Keratinocyte (primary cell): ENCODE measurements around the gene EMP2. TPM values are rescaled to one million over a fixed set of nuclear protein-coding genes. Genes with fewer than 3 reads are reported as not detected.
"Not testable (repeated sequence)": the region's sequence is repeated elsewhere in the genome, so short reads cannot be mapped to it uniquely, and the experiment has no call there.

ENCODE experiments used
- DNase-seq: peaks from one replicate; pipeline ENCODE4 v3.0.0-alpha.2; 2011; ENCODE audit warnings: low read depth, missing footprints, low spot score
- FAIRE-seq: peaks from 2 replicates; lab custom pipeline; 2011; peaks lifted over from hg19 to GRCh38; lab: Jason Lieb, UNC
- H2AFZ ChIP-seq: 2 replicates; pipeline ENCODE4 v1.6.0; 2012; ENCODE audit warnings: low read length, control low read depth, inconsistent platforms; ENCODE audit not compliant: control insufficient read depth
- H3K27ac ChIP-seq: 2 replicates; pipeline ENCODE4 v1.5.1; 2011; ENCODE audit warnings: low read length; ENCODE audit not compliant: control insufficient read depth, insufficient read depth
- H3K27me3 ChIP-seq: 3 replicates; pipeline ENCODE4 v1.6.0; 2011; ENCODE audit warnings: low read length; ENCODE audit not compliant: control insufficient read depth, insufficient read depth; ENCODE audit errors: extremely low read depth
- H3K36me3 ChIP-seq, 2 experiments: 2 replicates in 1 of 2; 3 replicates in 1 of 2; pipeline ENCODE4 v1.5.1; 2011; ENCODE audit warnings: low read length in 2 of 2, mild to moderate bottlenecking in 1 of 2; ENCODE audit not compliant: control insufficient read depth in 2 of 2, insufficient read depth in 2 of 2; ENCODE audit errors: extremely low read depth in 1 of 2
- H3K4me1 ChIP-seq: 3 replicates; pipeline ENCODE4 v1.5.1; 2011; ENCODE audit warnings: low read length; ENCODE audit not compliant: control insufficient read depth, insufficient read depth; ENCODE audit errors: extremely low read depth
- H3K4me2 ChIP-seq: 3 replicates; pipeline ENCODE4 v1.6.0; 2011; ENCODE audit warnings: low read depth, low read length; ENCODE audit not compliant: control insufficient read depth, insufficient read depth; ENCODE audit errors: extremely low read depth
- H3K4me3 ChIP-seq, 3 experiments: fragments of 200-600 bp in 1 of 3; sonication (generic) in 1 of 3; 2 replicates in 2 of 3; 3 replicates in 1 of 3; pipeline ENCODE4 v1.5.1; 2011 to 2016; ENCODE audit warnings: low read length in 3 of 3, mild to moderate bottlenecking in 3 of 3, control low read depth in 2 of 3, inconsistent platforms in 1 of 3, low read depth in 1 of 3, mixed read lengths in 1 of 3, mixed run types in 1 of 3, moderate library complexity in 1 of 3; ENCODE audit not compliant: control insufficient read depth in 2 of 3, insufficient read depth in 2 of 3; ENCODE audit errors: extremely low read depth in 1 of 3
- H3K79me2 ChIP-seq: 2 replicates; pipeline ENCODE4 v1.6.0; 2012; ENCODE audit warnings: low read length; ENCODE audit not compliant: control insufficient read depth, insufficient read depth
- H3K9ac ChIP-seq: 3 replicates; pipeline ENCODE4 v1.6.0; 2011; ENCODE audit warnings: low read length; ENCODE audit not compliant: control insufficient read depth, insufficient read depth; ENCODE audit errors: extremely low read depth
- H3K9me1 ChIP-seq: 3 replicates; pipeline ENCODE4 v1.6.0; 2011; ENCODE audit warnings: low read length; ENCODE audit not compliant: control insufficient read depth, insufficient read depth; ENCODE audit errors: extremely low read depth
- H3K9me3 ChIP-seq: 2 replicates; pipeline ENCODE4 v1.5.1; 2012; ENCODE audit warnings: low read depth, low read length; ENCODE audit not compliant: control insufficient read depth
- H4K20me1 ChIP-seq: 3 replicates; pipeline ENCODE4 v1.6.0; 2011; ENCODE audit warnings: low read length; ENCODE audit not compliant: control insufficient read depth, insufficient read depth; ENCODE audit errors: extremely low read depth
- CTCF ChIP-seq, 3 experiments: IDR thresholded peaks in 1 of 3; conservative IDR thresholded peaks in 1 of 3; optimal IDR thresholded peaks in 1 of 3; 2 replicates in 2 of 3; 3 replicates in 1 of 3; pipeline versions ENCODE3 to v1.5.1; 2011; ENCODE audit warnings: low read length in 3 of 3, mild to moderate bottlenecking in 3 of 3, moderate library complexity in 2 of 3, control low read depth in 1 of 3, inconsistent platforms in 1 of 3; ENCODE audit not compliant: insufficient read depth in 2 of 3; ENCODE audit errors: extremely low read depth in 1 of 3
- EZH2 ChIP-seq: IDR thresholded peaks from one replicate; pipeline ENCODE4 v1.6.1; 2012; ENCODE audit warnings: inconsistent platforms, mild to moderate bottlenecking, low read length, moderate library complexity
- dilution Hi-C: fragments of 300-500 bp; cut with MboI; formaldehyde crosslinking; loops from one replicate; pipeline ENCODE4 v1.7.0; 2020; ENCODE audit warnings: low sequenced_read_pairs; ENCODE audit not compliant: extremely low pct_ligation_motif_present
- polyA plus RNA-seq, 5 experiments: library from polyadenylated mRNA; depleted of rRNA in 3 of 5; stranded (reverse) in 3 of 5; stranded (forward) in 1 of 5; unstranded in 1 of 5; fragments of >200 nt; gene quantifications; 1 replicate in 1 of 5; 2 replicates in 3 of 5; 3 replicates in 1 of 5; pipeline versions ENCODE4 v1.2.1 to v1.2.3, GENCODE V29; 2011 to 2012; ENCODE audit warnings: missing spikeins in 2 of 5, low read depth in 1 of 5, low replicate concordance in 1 of 5

The EMP2 gene
- polyA plus RNA-seq, 1 donor (not counting 4 experiments of a cell fraction or from before 2014, with no cell fraction given) = 19.1 TPM

GRCh38 chr16:10534748-10535147, 45.6 kb downstream of the EMP2 start:
- Histone ChIP-seq H2AFZ (no peak overlapping the region), H3K9me3 (no peaks in the 10 kb centered on the region), H4K20me1 (no peaks in the 10 kb centered on the region), H3K4me1 (peaks cover 10% of the 10 kb centered on the region), H3K9me1 (no peaks in the 10 kb centered on the region), H3K36me3 (peaks cover 0 to 15% of the 10 kb centered on the region in 2 experiments), H3K4me3 (no peak overlapping the region), H3K27me3 (no peaks in the 10 kb centered on the region), H3K4me2 (no peak overlapping the region), H3K79me2 (no peaks in the 10 kb centered on the region), H3K27ac (no peak overlapping the region), H3K9ac (no peak overlapping the region)
- TF ChIP-seq CTCF (optimal IDR thresholded peaks at IDR 0.05 in 1 of 3, IDR thresholded peaks at IDR 0.05 in 1 of 3, conservative IDR thresholded peaks at IDR 0.05 in 1 of 3; ENCODE audit: extremely low read depth in 1 of 3, insufficient read depth in 2 of 3, low read length in 3 of 3) = no peak
- no peak for TF ChIP-seq EZH2
- no peak for DNase-seq
- dilution Hi-C loops = no loop called here
- no peak for FAIRE-seq

DNA sequence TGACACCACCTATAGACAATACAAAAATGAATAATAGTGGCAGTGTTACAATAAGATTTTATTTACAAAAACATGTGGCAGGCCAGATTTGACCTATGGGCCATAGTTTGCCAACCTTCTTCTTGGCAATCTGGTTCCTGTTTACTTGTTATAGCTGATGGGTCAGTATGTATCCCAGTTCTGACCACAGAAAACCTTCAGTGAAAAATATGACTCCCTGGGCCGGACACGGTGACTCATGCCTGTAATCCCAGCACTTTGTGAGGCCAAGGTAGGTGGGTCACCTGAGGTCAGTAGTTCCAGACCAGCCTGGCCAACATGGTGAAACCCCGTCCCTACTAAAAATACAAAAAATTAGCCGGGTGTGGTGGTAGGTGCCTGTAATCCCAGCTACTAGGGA, 46.8 kb downstream of the EMP2 start:
- H3K9me3 ChIP-seq, dilution Hi-C loops, H3K9ac ChIP-seq, H3K79me2 ChIP-seq, H3K4me3 ChIP-seq, H3K27ac ChIP-seq, H3K4me2 ChIP-seq, H3K27me3 ChIP-seq, H4K20me1 ChIP-seq, DNase-seq, H2AFZ ChIP-seq, FAIRE-seq, H3K9me1 ChIP-seq: not testable (repeated sequence)
- H3K36me3 ChIP-seq = peaks cover 0 to 15% of the 10 kb centered on the region in 2 experiments
- peaks cover 10% of the 10 kb centered on the region for H3K4me1 ChIP-seq

- TF ChIP-seq EZH2 (no peak), CTCF (optimal IDR thresholded peaks at IDR 0.05 in 1 of 3, IDR thresholded peaks at IDR 0.05 in 1 of 3, conservative IDR thresholded peaks at IDR 0.05 in 1 of 3; ENCODE audit: extremely low read depth in 1 of 3, insufficient read depth in 2 of 3, low read length in 3 of 3) (no peak)
- peaks cover 0 to 9% of the 10 kb centered on the region in 2 experiments for H3K36me3 ChIP-seq
- no peaks in the 10 kb centered on the region for H4K20me1 ChIP-seq
- H3K9me1 ChIP-seq = no peaks in the 10 kb centered on the region
- dilution Hi-C loops = no loop called here
- no peaks in the 10 kb centered on the region for H3K79me2 ChIP-seq
- no peaks in the 10 kb centered on the region for H3K9me3 ChIP-seq
- H3K27me3 ChIP-seq = no peaks in the 10 kb centered on the region
- no peak overlapping the region for H3K4me3 ChIP-seq
- H3K4me2 ChIP-seq = no peak overlapping the region
- H3K9ac ChIP-seq = no peak overlapping the region
- H3K4me1 ChIP-seq = peaks cover 2% of the 10 kb centered on the region
- no peak for FAIRE-seq
- H3K27ac ChIP-seq = no peak overlapping the region
- H2AFZ ChIP-seq = no peak overlapping the region
- DNase-seq = no peak
Observed at GRCh38 chr16:10531582-10531981, 48.8 kb downstream of the EMP2 start.
